Measurements from ENCODE around the gene UNC5CL. TPM values are rescaled to one million over a fixed set of nuclear protein-coding genes. Genes with fewer than 3 reads are reported as not detected.

The UNC5CL gene
- total and polyA plus RNA-seq, 2 experiments from 2014 or later, result not detected

- no peaks in the 10 kb centered on the region for H3K79me2 ChIP-seq (ENCODE audit: insufficient read depth)
- peaks cover 4% of the 10 kb centered on the region for H3K27me3 ChIP-seq (replicated peaks; ENCODE audit: insufficient read depth)
- H3K9me3 ChIP-seq (ENCODE audit: low read depth), result no peaks in the 10 kb centered on the region
- no peak overlapping the region for H3K27ac ChIP-seq
- H3K4me3 ChIP-seq, result no peak overlapping the region
- no peaks in the 10 kb centered on the region for H3F3A ChIP-seq (ENCODE audit: insufficient read depth)
- no peaks in the 10 kb centered on the region for H3K4me1 ChIP-seq (ENCODE audit: insufficient read depth)
- in situ Hi-C loops (cut with MboI), result no loop called here
- H4K20me1 ChIP-seq (ENCODE audit: insufficient read depth), result no peaks in the 10 kb centered on the region
- no peak overlapping the region for H2AFZ ChIP-seq
- no peaks in the 10 kb centered on the region for H3K36me3 ChIP-seq (ENCODE audit: low read depth)
- TF ChIP-seq EZH2 (IDR thresholded peaks at IDR 0.05; ENCODE audit: insufficient read depth, poor library complexity, severe bottlenecking), result no peak
- no peak for TF ChIP-seq EZH2phosphoT487 (IDR thresholded peaks at IDR 0.05; ENCODE audit: insufficient read depth, low read depth)
- H3K9me2 ChIP-seq (ENCODE audit: insufficient read depth), result no peaks in the 10 kb centered on the region
- no peak for DNase-seq
- H3K9ac ChIP-seq, result no peak overlapping the region
- no peak overlapping the region for H3K4me2 ChIP-seq (ENCODE audit: unreplicated experiment)
- 45 to 61% methylated on average over 3 of the region's 3 CpGs for WGBS, 2 experiments (ENCODE audit: low coverage in 1 of 2, low lambda C conversion rate in 2 of 2, missing lambda C conversion rate in 2 of 2)
Observed at GRCh38 chr6:41038205-41038604, 816 bp downstream of the UNC5CL start.

- H3K4me3 ChIP-seq, result no peak overlapping the region
- no peaks in the 10 kb centered on the region for H4K20me1 ChIP-seq (ENCODE audit: insufficient read depth)
- no peaks in the 10 kb centered on the region for H3F3A ChIP-seq (ENCODE audit: insufficient read depth)
- no peak overlapping the region for H3K9ac ChIP-seq
- no peak overlapping the region for H2AFZ ChIP-seq
- no peaks in the 10 kb centered on the region for H3K9me2 ChIP-seq (ENCODE audit: insufficient read depth)
- no peaks in the 10 kb centered on the region for H3K36me3 ChIP-seq (ENCODE audit: low read depth)
- no peak overlapping the region for H3K27ac ChIP-seq
- peaks cover 4% of the 10 kb centered on the region for H3K27me3 ChIP-seq (replicated peaks; ENCODE audit: insufficient read depth)
- no peak overlapping the region for H3K4me2 ChIP-seq (ENCODE audit: unreplicated experiment)
- in situ Hi-C loops (cut with MboI), result no loop called here
- H3K79me2 ChIP-seq (ENCODE audit: insufficient read depth), result no peaks in the 10 kb centered on the region
- 57 to 65% methylated on average over 13 of the region's 13 CpGs for WGBS, 2 experiments (ENCODE audit: low coverage in 1 of 2, low lambda C conversion rate in 2 of 2, missing lambda C conversion rate in 2 of 2)
- no peaks in the 10 kb centered on the region for H3K4me1 ChIP-seq (ENCODE audit: insufficient read depth)
- TF ChIP-seq EZH2 (IDR thresholded peaks at IDR 0.05; ENCODE audit: insufficient read depth, poor library complexity, severe bottlenecking) (no peak), EZH2phosphoT487 (IDR thresholded peaks at IDR 0.05; ENCODE audit: insufficient read depth, low read depth) (no peak)
- peak; percentile 55 for DNase-seq
- no peaks in the 10 kb centered on the region for H3K9me3 ChIP-seq (ENCODE audit: low read depth)
Observed at GRCh38 chr6:41037107-41037900, 1.7 kb downstream of the UNC5CL start.

- in situ Hi-C loops (cut with MboI), result no loop called here
Observed at GRCh38 chr6:41036601-41037000, 2.4 kb downstream of the UNC5CL start.

DNA sequence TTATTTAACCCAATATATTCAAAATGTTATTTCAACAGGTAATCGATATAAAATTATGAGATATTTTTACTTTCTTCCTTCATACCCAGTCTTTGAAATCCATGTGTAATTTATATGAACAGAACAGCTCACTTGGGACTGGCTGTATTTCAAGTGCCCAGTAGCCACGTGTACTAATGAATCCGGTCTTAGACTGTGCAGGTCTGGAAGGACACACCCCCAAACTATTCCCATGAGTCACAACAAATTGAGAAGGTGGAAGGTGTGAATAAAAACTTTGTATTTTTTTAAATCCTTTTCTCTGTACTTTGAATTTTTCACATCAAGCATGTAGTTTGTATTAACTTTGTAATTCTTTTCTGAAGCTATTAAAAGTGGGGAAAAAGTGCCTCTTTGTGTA, 2.8 kb downstream of the UNC5CL start:
- in situ Hi-C loops (cut with MboI), result no loop called here
- 52% methylated on average over 3 of the region's 3 CpGs for WGBS, 2 experiments (ENCODE audit: low coverage in 1 of 2, low lambda C conversion rate in 2 of 2, missing lambda C conversion rate in 2 of 2)
- no peak overlapping the region for H3K4me2 ChIP-seq (ENCODE audit: unreplicated experiment)
- no peaks in the 10 kb centered on the region for H3K9me2 ChIP-seq (ENCODE audit: insufficient read depth)
- no peaks in the 10 kb centered on the region for H4K20me1 ChIP-seq (ENCODE audit: insufficient read depth)
- no peak overlapping the region for H2AFZ ChIP-seq
- no peak overlapping the region for H3K9ac ChIP-seq
- no peak overlapping the region for H3K27ac ChIP-seq
- H3K79me2 ChIP-seq (ENCODE audit: insufficient read depth), result no peaks in the 10 kb centered on the region
- TF ChIP-seq EZH2phosphoT487 (IDR thresholded peaks at IDR 0.05; ENCODE audit: insufficient read depth, low read depth), result no peak
- TF ChIP-seq EZH2 (IDR thresholded peaks at IDR 0.05; ENCODE audit: insufficient read depth, poor library complexity, severe bottlenecking), result no peak
- H3K4me3 ChIP-seq, result no peak overlapping the region
- H3K27me3 ChIP-seq (replicated peaks; ENCODE audit: insufficient read depth), result peaks cover 4% of the 10 kb centered on the region
- no peaks in the 10 kb centered on the region for H3F3A ChIP-seq (ENCODE audit: insufficient read depth)
- H3K9me3 ChIP-seq (ENCODE audit: low read depth), result no peaks in the 10 kb centered on the region
- no peaks in the 10 kb centered on the region for H3K4me1 ChIP-seq (ENCODE audit: insufficient read depth)
- no peak for DNase-seq
- H3K36me3 ChIP-seq (ENCODE audit: low read depth), result no peaks in the 10 kb centered on the region

More at GRCh38 chr6:41036601-41037000, 2.4 kb downstream of the UNC5CL start:
- Histone ChIP-seq H3K36me3 (ENCODE audit: low read depth) (no peaks in the 10 kb centered on the region), H3K9ac (no peak overlapping the region), H3K79me2 (ENCODE audit: insufficient read depth) (no peaks in the 10 kb centered on the region), H3K27ac (no peak overlapping the region), H3K9me2 (ENCODE audit: insufficient read depth) (no peaks in the 10 kb centered on the region), H3K4me1 (ENCODE audit: insufficient read depth) (no peaks in the 10 kb centered on the region), H3K4me3 (no peak overlapping the region), H2AFZ (no peak overlapping the region), H3F3A (ENCODE audit: insufficient read depth) (no peaks in the 10 kb centered on the region), H4K20me1 (ENCODE audit: insufficient read depth) (no peaks in the 10 kb centered on the region), H3K27me3 (replicated peaks; ENCODE audit: insufficient read depth) (peaks cover 4% of the 10 kb centered on the region), H3K9me3 (ENCODE audit: low read depth) (no peaks in the 10 kb centered on the region), H3K4me2 (ENCODE audit: unreplicated experiment) (no peak overlapping the region)
- 93 to 100% methylated on average over 2 of the region's 2 CpGs for WGBS, 2 experiments (ENCODE audit: low coverage in 1 of 2, low lambda C conversion rate in 2 of 2, missing lambda C conversion rate in 2 of 2)
- no peak for TF ChIP-seq EZH2phosphoT487 (IDR thresholded peaks at IDR 0.05; ENCODE audit: insufficient read depth, low read depth)
- no peak for TF ChIP-seq EZH2 (IDR thresholded peaks at IDR 0.05; ENCODE audit: insufficient read depth, poor library complexity, severe bottlenecking)
- no peak for DNase-seq
